Panc1 (cell line): ENCODE results near the gene ADCYAP1R1. TPM values are rescaled to one million over a fixed set of nuclear protein-coding genes. Genes with fewer than 3 reads are reported as not detected.

Experiments used
- ATAC-seq: fragments of 200-7000 bp; cut with Tn5 transposase; 2 replicates; pipeline ENCODE4 v1.9.1; 2020; ENCODE audit warnings: mild to moderate bottlenecking, moderate library complexity
- BruUV-seq: library from RNA; stranded (reverse); fragments of 400-500 nt; replicated peaks from 2 replicates; lab custom pipeline; 2021; lab: Mats Ljungman, UMichigan
- CTCF ChIA-PET: fragments of 300-600 bp; sonication (Branson Sonifier 250); formaldehyde crosslinking; loops from one replicate; lab custom pipeline; 2022; ENCODE audit warnings: antibody characterized with exemption; lab: Charles Lee
- POLR2A ChIA-PET: fragments of 300-600 bp; sonication (Branson Sonifier 250); formaldehyde crosslinking; loops from one replicate; lab custom pipeline; 2022; ENCODE audit warnings: antibody characterized with exemption; lab: Charles Lee
- DNase-seq: peaks from one replicate; pipeline ENCODE4 v3.0.0-alpha.2; 2010; ENCODE audit warnings: low read depth, low spot score
- H3K27ac ChIP-seq: 2 replicates; pipeline ENCODE4 v1.5.1; 2011; ENCODE audit warnings: mild to moderate bottlenecking, low read length, inconsistent platforms
- H3K27me3 ChIP-seq: fragments of 200-500 bp; sonication (Bioruptor generic); 2 replicates; pipeline ENCODE4 v1.6.0; 2014; ENCODE audit warnings: low read length, inconsistent platforms; ENCODE audit not compliant: control insufficient read depth, insufficient read depth
- H3K36me3 ChIP-seq: fragments of 200-500 bp; sonication (Bioruptor generic); 2 replicates; pipeline ENCODE4 v1.5.1; 2014; ENCODE audit warnings: inconsistent platforms, mild to moderate bottlenecking, low read length, moderate library complexity; ENCODE audit not compliant: control insufficient read depth, insufficient read depth
- H3K4me1 ChIP-seq: 2 replicates; pipeline ENCODE4 v1.5.1; 2011; ENCODE audit warnings: inconsistent platforms, mild to moderate bottlenecking, low read length, moderate library complexity; ENCODE audit not compliant: control insufficient read depth, insufficient read depth
- H3K4me3 ChIP-seq, 2 experiments: 2 replicates each; pipeline ENCODE4 v1.5.1; 2011 to 2012; ENCODE audit warnings: low read depth in 2 of 2, low read length in 2 of 2, mild to moderate bottlenecking in 2 of 2, inconsistent platforms in 1 of 2, moderate library complexity in 1 of 2
- H3K9me3 ChIP-seq: fragments of 200-500 bp; sonication (Bioruptor generic); 2 replicates; pipeline ENCODE4 v1.5.1; 2014; ENCODE audit warnings: low read depth, mild to moderate bottlenecking, inconsistent platforms, low read length, moderate library complexity; ENCODE audit not compliant: control insufficient read depth, insufficient read depth
- POLR2AphosphoS5 ChIP-seq: IDR thresholded peaks from 2 replicates; pipeline ENCODE4 v1.6.1; 2012; ENCODE audit warnings: mild to moderate bottlenecking, low read depth, low read length, moderate library complexity
- SIN3A ChIP-seq: IDR thresholded peaks from 2 replicates; pipeline ENCODE4 v1.6.1; 2012; ENCODE audit warnings: low read depth, mild to moderate bottlenecking, low read length, moderate library complexity, borderline replicate concordance; ENCODE audit not compliant: insufficient read depth
- TCF7L2 ChIP-seq: IDR thresholded peaks from 2 replicates; pipeline ENCODE4 v1.6.1; 2011; ENCODE audit warnings: mild to moderate bottlenecking, low read depth, low read length, inconsistent platforms
- in situ Hi-C: cut with HindIII; loops from 2 replicates; pipeline ENCODE4 v1.10.0; 2016; ENCODE audit warnings: low sequenced_read_pairs, low pct_unique_long_range_greater_than_20kb
- intact Hi-C: fragments of 100-400 bp; cut with micrococcal nuclease; formaldehyde crosslinking; loops from one replicate; pipeline ENCODE4 v1.10.0; 2022; ENCODE audit not compliant: unreplicated experiment
- total RNA-seq: library from RNA; stranded (reverse); gene quantifications from one replicate; pipeline ENCODE4 v1.2.1, GENCODE V29; 2021; ENCODE audit not compliant: unreplicated experiment
- TF ChIP-seq, protein P1 (sequence below): fragments of 450-650 bp; IDR thresholded peaks from 2 replicates; pipeline ENCODE4 v1.5.1; 2017; ENCODE audit warnings: mild to moderate bottlenecking
- TF ChIP-seq, protein P2 (sequence below), 2 experiments: IDR thresholded peaks; 2 replicates each; pipeline ENCODE4 v1.6.1; 2011 to 2012; ENCODE audit warnings: low read depth in 2 of 2, control low read depth in 1 of 2, low read length in 1 of 2, mild to moderate bottlenecking in 1 of 2, moderate library complexity in 1 of 2; ENCODE audit not compliant: insufficient read depth in 1 of 2

ADCYAP1R1 gene
- total RNA-seq, 1 experiment from 2014 or later, result not detected

DNA sequence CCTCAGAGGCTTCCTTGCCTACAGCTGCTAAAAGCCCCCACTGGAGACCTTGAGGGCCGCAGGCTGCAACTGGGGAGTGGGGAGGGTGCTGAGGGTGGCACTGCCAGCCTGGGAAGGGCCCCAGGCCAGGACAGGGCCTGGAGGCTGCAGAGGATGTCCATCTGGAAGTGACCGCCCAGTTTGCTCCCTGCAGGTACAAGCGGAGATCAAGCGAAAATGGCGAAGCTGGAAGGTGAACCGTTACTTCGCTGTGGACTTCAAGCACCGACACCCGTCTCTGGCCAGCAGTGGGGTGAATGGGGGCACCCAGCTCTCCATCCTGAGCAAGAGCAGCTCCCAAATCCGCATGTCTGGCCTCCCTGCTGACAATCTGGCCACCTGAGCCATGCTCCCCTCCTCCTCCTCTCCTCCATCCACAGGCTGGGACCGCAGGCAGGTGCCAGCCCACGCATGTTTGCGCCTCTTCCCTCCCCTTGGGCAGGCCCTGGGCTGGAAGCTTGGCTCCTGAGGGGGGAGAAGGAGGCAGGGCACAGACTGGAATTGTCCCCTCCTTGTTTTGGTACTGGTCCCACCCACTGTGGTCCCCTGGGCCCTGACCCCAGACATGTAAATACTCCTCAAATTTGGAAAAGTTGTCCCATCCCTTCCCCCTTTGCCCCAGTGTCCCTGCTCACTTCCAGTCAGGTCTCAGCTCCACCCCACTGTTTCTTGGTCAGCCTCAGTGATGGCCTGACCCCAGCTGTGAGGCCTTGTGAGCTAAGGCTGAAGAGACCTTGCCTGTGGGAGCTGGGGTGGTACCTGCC lies 54.4 kb downstream of the ADCYAP1R1 start:
- Histone ChIP-seq H3K4me1 (no peaks in the 10 kb centered on the region), H3K27me3 (peaks cover 6% of the 10 kb centered on the region; the same call in 1 of the 2 replicates), H3K36me3 (no peaks in the 10 kb centered on the region), H3K9me3 (no peaks in the 10 kb centered on the region), H3K27ac (no peak overlapping the region), H3K4me3 (no peak overlapping the region)
- in situ Hi-C loops, result no loop called here
- ChIA-PET CTCF (interaction anchor here (1.2 kb wide), 1 partner anchor 123 kb away, joined by 4 read pairs; no protein-coding TSS in a partner anchor), POLR2A (no interaction called here)
- no peak for TF ChIP-seq SIN3A
- TF ChIP-seq POLR2AphosphoS5, result no peak
- TF ChIP-seq TCF7L2, result no peak
- TF ChIP-seq, protein P1, sequence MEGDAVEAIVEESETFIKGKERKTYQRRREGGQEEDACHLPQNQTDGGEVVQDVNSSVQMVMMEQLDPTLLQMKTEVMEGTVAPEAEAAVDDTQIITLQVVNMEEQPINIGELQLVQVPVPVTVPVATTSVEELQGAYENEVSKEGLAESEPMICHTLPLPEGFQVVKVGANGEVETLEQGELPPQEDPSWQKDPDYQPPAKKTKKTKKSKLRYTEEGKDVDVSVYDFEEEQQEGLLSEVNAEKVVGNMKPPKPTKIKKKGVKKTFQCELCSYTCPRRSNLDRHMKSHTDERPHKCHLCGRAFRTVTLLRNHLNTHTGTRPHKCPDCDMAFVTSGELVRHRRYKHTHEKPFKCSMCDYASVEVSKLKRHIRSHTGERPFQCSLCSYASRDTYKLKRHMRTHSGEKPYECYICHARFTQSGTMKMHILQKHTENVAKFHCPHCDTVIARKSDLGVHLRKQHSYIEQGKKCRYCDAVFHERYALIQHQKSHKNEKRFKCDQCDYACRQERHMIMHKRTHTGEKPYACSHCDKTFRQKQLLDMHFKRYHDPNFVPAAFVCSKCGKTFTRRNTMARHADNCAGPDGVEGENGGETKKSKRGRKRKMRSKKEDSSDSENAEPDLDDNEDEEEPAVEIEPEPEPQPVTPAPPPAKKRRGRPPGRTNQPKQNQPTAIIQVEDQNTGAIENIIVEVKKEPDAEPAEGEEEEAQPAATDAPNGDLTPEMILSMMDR, result no peak
- TF ChIP-seq, protein P2, sequence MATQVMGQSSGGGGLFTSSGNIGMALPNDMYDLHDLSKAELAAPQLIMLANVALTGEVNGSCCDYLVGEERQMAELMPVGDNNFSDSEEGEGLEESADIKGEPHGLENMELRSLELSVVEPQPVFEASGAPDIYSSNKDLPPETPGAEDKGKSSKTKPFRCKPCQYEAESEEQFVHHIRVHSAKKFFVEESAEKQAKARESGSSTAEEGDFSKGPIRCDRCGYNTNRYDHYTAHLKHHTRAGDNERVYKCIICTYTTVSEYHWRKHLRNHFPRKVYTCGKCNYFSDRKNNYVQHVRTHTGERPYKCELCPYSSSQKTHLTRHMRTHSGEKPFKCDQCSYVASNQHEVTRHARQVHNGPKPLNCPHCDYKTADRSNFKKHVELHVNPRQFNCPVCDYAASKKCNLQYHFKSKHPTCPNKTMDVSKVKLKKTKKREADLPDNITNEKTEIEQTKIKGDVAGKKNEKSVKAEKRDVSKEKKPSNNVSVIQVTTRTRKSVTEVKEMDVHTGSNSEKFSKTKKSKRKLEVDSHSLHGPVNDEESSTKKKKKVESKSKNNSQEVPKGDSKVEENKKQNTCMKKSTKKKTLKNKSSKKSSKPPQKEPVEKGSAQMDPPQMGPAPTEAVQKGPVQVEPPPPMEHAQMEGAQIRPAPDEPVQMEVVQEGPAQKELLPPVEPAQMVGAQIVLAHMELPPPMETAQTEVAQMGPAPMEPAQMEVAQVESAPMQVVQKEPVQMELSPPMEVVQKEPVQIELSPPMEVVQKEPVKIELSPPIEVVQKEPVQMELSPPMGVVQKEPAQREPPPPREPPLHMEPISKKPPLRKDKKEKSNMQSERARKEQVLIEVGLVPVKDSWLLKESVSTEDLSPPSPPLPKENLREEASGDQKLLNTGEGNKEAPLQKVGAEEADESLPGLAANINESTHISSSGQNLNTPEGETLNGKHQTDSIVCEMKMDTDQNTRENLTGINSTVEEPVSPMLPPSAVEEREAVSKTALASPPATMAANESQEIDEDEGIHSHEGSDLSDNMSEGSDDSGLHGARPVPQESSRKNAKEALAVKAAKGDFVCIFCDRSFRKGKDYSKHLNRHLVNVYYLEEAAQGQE (IDR thresholded peaks at IDR 0.05; ENCODE audit: insufficient read depth in 1 of 2, low read depth in 2 of 2, low read length in 1 of 2), result no peak
- ATAC-seq, result no peak
- DNase-seq, result no peak
- no TSS peak for BruUV-seq
- intact Hi-C loops, result no loop called here

DNA sequence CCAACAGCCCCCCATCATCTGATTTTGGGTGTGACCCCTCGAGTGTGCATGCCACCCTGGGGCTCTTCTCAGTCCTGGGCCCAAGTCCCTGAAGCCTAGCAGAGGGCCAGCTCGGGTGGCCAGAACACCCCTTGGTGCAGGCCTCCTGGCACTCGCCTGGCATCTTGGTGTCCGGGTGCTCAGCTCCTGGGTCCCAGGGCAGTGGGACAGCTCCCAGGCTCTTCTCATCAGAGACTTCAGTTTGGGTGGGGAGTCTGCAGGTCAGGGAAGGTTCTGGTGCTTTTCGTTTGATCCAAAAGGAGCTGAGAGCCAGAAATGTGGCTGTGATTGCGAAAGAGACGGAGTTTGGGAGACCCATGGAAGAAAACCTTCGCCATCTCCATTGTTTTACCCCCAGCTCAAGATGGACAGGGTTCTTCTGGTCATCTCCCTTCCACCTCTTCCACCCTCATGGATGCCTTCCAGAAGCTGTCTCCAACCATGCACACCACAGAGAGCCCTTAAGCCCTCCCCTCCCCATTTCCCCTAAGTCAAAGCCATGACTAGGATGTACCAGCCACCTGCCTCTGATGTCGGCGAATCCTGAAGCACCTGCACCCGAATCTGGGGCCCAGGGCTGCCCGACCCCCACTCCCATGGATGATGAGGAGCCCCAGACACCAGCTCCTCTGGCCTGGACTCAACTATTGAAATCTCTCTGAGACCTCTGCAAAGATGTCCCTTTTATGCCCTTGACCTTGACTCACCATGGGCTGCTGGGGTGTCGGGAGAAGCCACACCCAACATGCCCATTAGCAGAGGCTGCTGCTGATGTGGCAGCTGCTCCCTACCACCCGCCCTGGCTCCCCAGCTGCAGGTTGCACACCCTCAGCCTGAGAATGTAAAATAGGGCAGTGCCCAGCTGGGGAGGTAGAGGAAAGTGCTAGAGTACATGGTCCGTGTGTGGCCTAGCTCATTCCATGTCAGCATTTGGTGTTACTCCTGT lies 55.3 kb downstream of the ADCYAP1R1 start:
- Histone ChIP-seq H3K27ac (no peak overlapping the region), H3K27me3 (peaks cover 6% of the 10 kb centered on the region; the same call in 1 of the 2 replicates), H3K4me1 (no peaks in the 10 kb centered on the region), H3K36me3 (no peaks in the 10 kb centered on the region), H3K9me3 (no peaks in the 10 kb centered on the region), H3K4me3 (no peak overlapping the region)
- no TSS peak for BruUV-seq
- DNase-seq (no peak), ATAC-seq (no peak)
- intact Hi-C loops, result no loop called here
- CTCF ChIA-PET, result no interaction called here
- TF ChIP-seq, protein P2 (IDR thresholded peaks at IDR 0.05; ENCODE audit: insufficient read depth in 1 of 2, low read depth in 2 of 2, low read length in 1 of 2), result no peak
- TF ChIP-seq, protein P1, result no peak
- TF ChIP-seq POLR2AphosphoS5 (no peak), SIN3A (no peak), TCF7L2 (no peak)
- POLR2A ChIA-PET, result no interaction called here
- in situ Hi-C loops, result no loop called here
